SK-N-SH (cell line): ENCODE measurements around the gene RHOBTB3.

Source experiments
- EZH2phosphoT487 ChIP-seq: fragments of 200-600 bp; sonication (generic); IDR thresholded peaks from 2 replicates; pipeline ENCODE4 v1.6.1; 2017; ENCODE audit warnings: low read depth, mixed run types, mild to moderate bottlenecking, antibody characterized with exemption, moderate library complexity, borderline replicate concordance
- RAD21 ChIP-seq: IDR thresholded peaks from 2 replicates; pipeline ENCODE4 v1.6.1; 2012; ENCODE audit warnings: mild to moderate bottlenecking, low read length
- SIN3A ChIP-seq: IDR thresholded peaks from 2 replicates; pipeline ENCODE4 v1.6.1; 2012; ENCODE audit warnings: low read depth, mild to moderate bottlenecking, low read length, moderate library complexity, borderline replicate concordance
- SMC3 ChIP-seq: IDR thresholded peaks from 2 replicates; pipeline ENCODE4 v1.6.1; 2012; ENCODE audit warnings: low read depth, low read length, improper control_type of control experiment
- TAF1 ChIP-seq: IDR thresholded peaks from 2 replicates; pipeline ENCODE4 v1.6.1; 2012; ENCODE audit warnings: low read depth, mild to moderate bottlenecking, low read length, moderate library complexity, borderline replicate concordance
- TEAD4 ChIP-seq: IDR thresholded peaks from 2 replicates; pipeline ENCODE4 v1.4.0; 2012; ENCODE audit warnings: mild to moderate bottlenecking, borderline replicate concordance; ENCODE audit not compliant: insufficient read depth
- YY1 ChIP-seq: IDR thresholded peaks from 2 replicates; pipeline ENCODE4 v1.4.0; 2012; ENCODE audit warnings: low read depth, mild to moderate bottlenecking
- TF ChIP-seq, protein P1 (sequence below): fragments of 200-600 bp; sonication (generic); IDR thresholded peaks from 2 replicates; pipeline ENCODE4 v1.6.1; 2017; ENCODE audit warnings: antibody characterized with exemption, mild to moderate bottlenecking, moderate library complexity
- TF ChIP-seq, protein P2 (sequence below): IDR thresholded peaks from 2 replicates; pipeline ENCODE4 v1.6.1; 2012; ENCODE audit warnings: mild to moderate bottlenecking, low read depth, low read length, moderate library complexity

DNA sequence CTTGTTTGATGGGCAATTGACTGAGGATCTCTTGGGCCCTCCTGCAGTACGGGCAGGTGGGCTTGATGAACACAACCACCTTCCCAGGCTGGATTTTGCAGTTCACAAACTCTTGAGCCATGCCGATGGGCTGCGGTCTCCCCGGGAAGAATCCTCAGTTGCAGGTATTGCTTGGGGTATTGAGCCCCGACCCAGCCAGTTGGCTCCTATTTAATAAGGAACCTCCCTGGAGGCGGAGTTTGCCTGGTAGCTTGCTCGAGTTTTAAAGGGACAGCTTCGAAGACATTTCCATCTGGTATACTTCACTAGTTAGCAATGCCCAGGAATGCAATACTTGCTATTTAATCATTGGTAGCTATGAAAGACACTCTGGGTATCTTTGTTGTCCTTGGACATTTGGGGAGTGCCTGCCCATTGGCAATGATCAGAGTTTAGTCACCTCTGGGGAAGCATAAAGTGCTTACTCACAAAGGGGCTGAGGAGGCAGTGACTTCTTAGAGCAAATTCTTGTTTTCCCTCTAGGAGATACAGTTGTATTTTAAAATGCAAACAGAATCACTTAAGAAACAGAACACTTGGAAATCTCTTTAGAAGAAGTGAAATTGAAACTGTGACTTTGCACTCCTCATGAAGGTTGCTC lies 91.5 kb downstream of the RHOBTB3 start, which contains the start of gene GLRX:
- TF ChIP-seq EZH2phosphoT487 = no peak
- TF ChIP-seq, protein P1, sequence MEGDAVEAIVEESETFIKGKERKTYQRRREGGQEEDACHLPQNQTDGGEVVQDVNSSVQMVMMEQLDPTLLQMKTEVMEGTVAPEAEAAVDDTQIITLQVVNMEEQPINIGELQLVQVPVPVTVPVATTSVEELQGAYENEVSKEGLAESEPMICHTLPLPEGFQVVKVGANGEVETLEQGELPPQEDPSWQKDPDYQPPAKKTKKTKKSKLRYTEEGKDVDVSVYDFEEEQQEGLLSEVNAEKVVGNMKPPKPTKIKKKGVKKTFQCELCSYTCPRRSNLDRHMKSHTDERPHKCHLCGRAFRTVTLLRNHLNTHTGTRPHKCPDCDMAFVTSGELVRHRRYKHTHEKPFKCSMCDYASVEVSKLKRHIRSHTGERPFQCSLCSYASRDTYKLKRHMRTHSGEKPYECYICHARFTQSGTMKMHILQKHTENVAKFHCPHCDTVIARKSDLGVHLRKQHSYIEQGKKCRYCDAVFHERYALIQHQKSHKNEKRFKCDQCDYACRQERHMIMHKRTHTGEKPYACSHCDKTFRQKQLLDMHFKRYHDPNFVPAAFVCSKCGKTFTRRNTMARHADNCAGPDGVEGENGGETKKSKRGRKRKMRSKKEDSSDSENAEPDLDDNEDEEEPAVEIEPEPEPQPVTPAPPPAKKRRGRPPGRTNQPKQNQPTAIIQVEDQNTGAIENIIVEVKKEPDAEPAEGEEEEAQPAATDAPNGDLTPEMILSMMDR = no peak
- TF ChIP-seq, protein P2, sequence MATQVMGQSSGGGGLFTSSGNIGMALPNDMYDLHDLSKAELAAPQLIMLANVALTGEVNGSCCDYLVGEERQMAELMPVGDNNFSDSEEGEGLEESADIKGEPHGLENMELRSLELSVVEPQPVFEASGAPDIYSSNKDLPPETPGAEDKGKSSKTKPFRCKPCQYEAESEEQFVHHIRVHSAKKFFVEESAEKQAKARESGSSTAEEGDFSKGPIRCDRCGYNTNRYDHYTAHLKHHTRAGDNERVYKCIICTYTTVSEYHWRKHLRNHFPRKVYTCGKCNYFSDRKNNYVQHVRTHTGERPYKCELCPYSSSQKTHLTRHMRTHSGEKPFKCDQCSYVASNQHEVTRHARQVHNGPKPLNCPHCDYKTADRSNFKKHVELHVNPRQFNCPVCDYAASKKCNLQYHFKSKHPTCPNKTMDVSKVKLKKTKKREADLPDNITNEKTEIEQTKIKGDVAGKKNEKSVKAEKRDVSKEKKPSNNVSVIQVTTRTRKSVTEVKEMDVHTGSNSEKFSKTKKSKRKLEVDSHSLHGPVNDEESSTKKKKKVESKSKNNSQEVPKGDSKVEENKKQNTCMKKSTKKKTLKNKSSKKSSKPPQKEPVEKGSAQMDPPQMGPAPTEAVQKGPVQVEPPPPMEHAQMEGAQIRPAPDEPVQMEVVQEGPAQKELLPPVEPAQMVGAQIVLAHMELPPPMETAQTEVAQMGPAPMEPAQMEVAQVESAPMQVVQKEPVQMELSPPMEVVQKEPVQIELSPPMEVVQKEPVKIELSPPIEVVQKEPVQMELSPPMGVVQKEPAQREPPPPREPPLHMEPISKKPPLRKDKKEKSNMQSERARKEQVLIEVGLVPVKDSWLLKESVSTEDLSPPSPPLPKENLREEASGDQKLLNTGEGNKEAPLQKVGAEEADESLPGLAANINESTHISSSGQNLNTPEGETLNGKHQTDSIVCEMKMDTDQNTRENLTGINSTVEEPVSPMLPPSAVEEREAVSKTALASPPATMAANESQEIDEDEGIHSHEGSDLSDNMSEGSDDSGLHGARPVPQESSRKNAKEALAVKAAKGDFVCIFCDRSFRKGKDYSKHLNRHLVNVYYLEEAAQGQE = no peak
- no peak; the same call in 1 of the 2 replicates for TF ChIP-seq TAF1
- no peak for TF ChIP-seq SMC3
- TF ChIP-seq YY1 = no peak
- TF ChIP-seq RAD21 = no peak
- TF ChIP-seq SIN3A = no peak
- TF ChIP-seq TEAD4 = no peak
